Measurements from ENCODE around the gene SIX6. TPM values are rescaled to one million over a fixed set of nuclear protein-coding genes. Genes with fewer than 3 reads are reported as not detected.

The SIX6 gene
- total RNA-seq, 1 donor from 2014 or later: not detected

Small RNA genes within 50 kb of the gene (small RNA-seq; reads per million reads assigned to genes)
- gene AL049874.4 (ENCODE audit: low replicate concordance): not detected

Other genes starting within 250 kb of the SIX6 start
- gene C14orf39, start 23.1 kb upstream of the SIX6 start, total RNA-seq: under 0.01 TPM
- 1.2 TPM for gene SIX1, start 140.3 kb downstream of the SIX6 start, total RNA-seq
- 0.49 TPM for gene SIX4, start 215.2 kb downstream of the SIX6 start, total RNA-seq
- 57.0 TPM for gene MNAT1, start 225.6 kb downstream of the SIX6 start, total RNA-seq